GM06990 (cell line): ENCODE measurements around the gene SHROOM2.

Source experiments
- DNase-seq: peaks from one replicate; pipeline ENCODE4 v3.0.0-alpha.2; 2011; ENCODE audit not compliant: insufficient read length; ENCODE audit errors: extremely low read depth
- H3K27me3 ChIP-seq: replicated peaks from 2 replicates; pipeline ENCODE4 v1.6.0; 2011; ENCODE audit warnings: low read length; ENCODE audit not compliant: control insufficient read depth, insufficient read depth
- H3K36me3 ChIP-seq: 2 replicates; pipeline ENCODE4 v1.5.1; 2011; ENCODE audit warnings: low read length; ENCODE audit not compliant: control insufficient read depth, insufficient read depth
- H3K4me3 ChIP-seq: replicated peaks from 2 replicates; pipeline ENCODE4 v1.5.1; 2011; ENCODE audit warnings: low read depth, mild to moderate bottlenecking, control low read depth, low read length
- CTCF ChIP-seq: IDR thresholded peaks from 2 replicates; pipeline ENCODE4 v1.5.1; 2011; ENCODE audit warnings: low read length, control low read depth, mild to moderate bottlenecking, inconsistent platforms; ENCODE audit not compliant: insufficient read depth, poor library complexity, severe bottlenecking

Gene SHROOM2

GRCh38 chrX:9862953-9863352 is 76.7 kb downstream of the SHROOM2 start:
- no peaks in the 10 kb centered on the region for H3K36me3 ChIP-seq
- DNase-seq: no peak
- no peak overlapping the region for H3K4me3 ChIP-seq
- no peak for TF ChIP-seq CTCF
- H3K27me3 ChIP-seq: 0 out of 2 replicates have a peak, but pooled peaks cover 1% of the 10 kb centered on the region

GRCh38 chrX:9864011-9864410 is 77.8 kb downstream of the SHROOM2 start:
- TF ChIP-seq CTCF: no peak
- H3K36me3 ChIP-seq: no peaks in the 10 kb centered on the region

GRCh38 chrX:9865804-9866472 is 79.7 kb downstream of the SHROOM2 start:
- DNase-seq: peak; percentile 53
- no peak for TF ChIP-seq CTCF
- Histone ChIP-seq H3K36me3 (no peaks in the 10 kb centered on the region), H3K4me3 (no peak overlapping the region), H3K27me3 (no peaks in the 10 kb centered on the region)

More at GRCh38 chrX:9864011-9864410, 77.8 kb downstream of the SHROOM2 start:
- Histone ChIP-seq H3K4me3 (no peak overlapping the region), H3K27me3 (0 out of 2 replicates have a peak, but pooled peaks cover 1% of the 10 kb centered on the region)
- no peak for DNase-seq

GRCh38 chrX:9866633-9867032 is 80.4 kb downstream of the SHROOM2 start:
- H3K4me3 ChIP-seq: no peak overlapping the region
- no peak for DNase-seq

GRCh38 chrX:9867226-9867625 is 81.0 kb downstream of the SHROOM2 start:
- Histone ChIP-seq H3K4me3 (no peak overlapping the region), H3K27me3 (no peaks in the 10 kb centered on the region), H3K36me3 (no peaks in the 10 kb centered on the region)
- DNase-seq: no peak
- no peak for TF ChIP-seq CTCF

More at GRCh38 chrX:9866633-9867032, 80.4 kb downstream of the SHROOM2 start:
- no peak for TF ChIP-seq CTCF
- H3K36me3 ChIP-seq: no peaks in the 10 kb centered on the region
- H3K27me3 ChIP-seq: no peaks in the 10 kb centered on the region
